Vagina (tissue), 2 donors: ENCODE data around the gene PTPRN2. TPM values are rescaled to one million over a fixed set of nuclear protein-coding genes. Genes with fewer than 3 reads are reported as not detected.

Source experiments
- DNase-seq, 2 donors: peaks; one replicate each; pipeline ENCODE4 v3.0.0-alpha.2; 2017; ENCODE audit errors: extremely low spot score in 2 of 2
- H3K27ac ChIP-seq: fragments of 200-600 bp; sonication (generic); one replicate; pipeline ENCODE4 v1.5.1; 2019
- H3K27me3 ChIP-seq: fragments of 200-600 bp; sonication (generic); one replicate; pipeline ENCODE4 v1.5.1; 2019
- H3K36me3 ChIP-seq, 2 donors: fragments of 200-600 bp; sonication (generic); one replicate each; pipeline ENCODE4 v1.5.1; 2017 to 2019
- H3K4me1 ChIP-seq: fragments of 200-600 bp; sonication (generic); one replicate; pipeline ENCODE4 v1.5.1; 2019
- H3K4me3 ChIP-seq, 2 donors: fragments of 200-600 bp; sonication (generic); 1 replicate in 1 of 2; 2 replicates in 1 of 2; pipeline ENCODE4 v1.5.1; 2016 to 2019
- H3K9me3 ChIP-seq: fragments of 200-600 bp; sonication (generic); one replicate; pipeline ENCODE4 v1.5.1; 2019
- POLR2A ChIP-seq, 2 donors: fragments of 450-650 bp; IDR thresholded peaks; one replicate each; pipeline ENCODE4 v1.6.1; 2017; ENCODE audit warnings: antibody characterized with exemption in 2 of 2, mild to moderate bottlenecking in 2 of 2, moderate library complexity in 2 of 2
- POLR2AphosphoS5 ChIP-seq, 2 donors: sonication (generic); formaldehyde crosslinking; IDR thresholded peaks; one replicate each; pipeline ENCODE4 v1.9.0; 2017; ENCODE audit warnings: antibody characterized with exemption in 2 of 2, mild to moderate bottlenecking in 2 of 2, low read depth in 1 of 2; ENCODE audit not compliant: insufficient read depth in 1 of 2
- intact Hi-C: fragments of 100-400 bp; cut with DNase I; formaldehyde crosslinking; loops from one replicate; pipeline ENCODE4 v1.15.1; 2023
- total RNA-seq: library from RNA; depleted of rRNA; stranded (reverse); fragments of >200 nt; gene quantifications from one replicate; pipeline ENCODE4 v1.2.3, GENCODE V29; 2016
- TF ChIP-seq, protein P1 (sequence below), 3 experiments: fragments of 450-650 bp in 2 of 3; fragments of 200-600 bp in 1 of 3; sonication (generic) in 1 of 3; IDR thresholded peaks; one replicate each; pipeline ENCODE4 v1.5.1; 2017 to 2019; ENCODE audit warnings: antibody characterized with exemption in 3 of 3, mild to moderate bottlenecking in 2 of 3, moderate library complexity in 2 of 3

Gene PTPRN2
- total RNA-seq, 1 donor from 2014 or later = 7.4 TPM

DNA sequence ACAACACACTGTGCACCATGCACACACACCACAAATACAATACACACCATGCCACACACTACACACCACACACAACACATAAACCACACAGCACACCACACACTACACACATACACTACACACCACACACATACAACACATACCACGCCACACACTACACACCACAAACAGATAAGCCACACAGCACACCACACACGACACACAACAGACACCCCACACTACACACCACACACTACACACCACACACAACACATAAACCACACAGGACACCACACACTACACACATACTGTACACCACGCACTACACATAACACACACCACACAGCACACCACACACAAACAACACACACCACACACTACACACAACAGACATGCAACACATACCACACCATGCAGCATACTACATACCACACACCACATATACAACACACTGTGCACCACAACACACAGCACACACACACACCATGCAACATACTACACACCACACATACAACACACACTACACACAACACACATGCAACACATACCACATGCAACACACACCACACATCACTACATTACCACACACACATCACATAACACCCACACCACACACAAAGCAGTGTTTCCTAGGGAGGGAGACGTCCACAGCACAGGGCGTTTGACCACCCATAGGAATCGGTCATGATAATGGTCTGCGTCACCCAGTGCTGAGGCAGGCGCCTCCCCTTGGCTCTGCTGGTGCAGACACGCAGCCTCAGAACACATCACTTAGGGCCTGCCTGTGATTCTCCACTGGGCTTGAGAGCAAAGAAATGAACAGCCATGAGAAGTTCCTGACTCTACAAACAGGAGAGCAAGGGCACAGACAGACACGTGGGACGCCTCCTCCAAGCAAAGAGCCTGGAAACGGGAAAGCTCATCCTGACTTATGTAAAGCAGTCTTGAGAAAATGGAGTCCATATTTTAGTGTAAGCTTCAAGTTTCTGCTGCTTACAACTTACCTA, 458.3 kb downstream of the PTPRN2 start:
- intact Hi-C loops = no loop called here
- Histone ChIP-seq H3K4me3 (no peak overlapping the region), H3K27ac (no peak overlapping the region), H3K36me3 (no peaks in the 10 kb centered on the region), H3K4me1 (no peaks in the 10 kb centered on the region), H3K27me3 (no peaks in the 10 kb centered on the region), H3K9me3 (no peaks in the 10 kb centered on the region)
- TF ChIP-seq POLR2AphosphoS5 (IDR thresholded peaks at IDR 0.05; ENCODE audit: insufficient read depth in 1 of 2, low read depth in 1 of 2) (no peak), POLR2A (IDR thresholded peaks at IDR 0.05) (no peak)
- TF ChIP-seq, protein P1, sequence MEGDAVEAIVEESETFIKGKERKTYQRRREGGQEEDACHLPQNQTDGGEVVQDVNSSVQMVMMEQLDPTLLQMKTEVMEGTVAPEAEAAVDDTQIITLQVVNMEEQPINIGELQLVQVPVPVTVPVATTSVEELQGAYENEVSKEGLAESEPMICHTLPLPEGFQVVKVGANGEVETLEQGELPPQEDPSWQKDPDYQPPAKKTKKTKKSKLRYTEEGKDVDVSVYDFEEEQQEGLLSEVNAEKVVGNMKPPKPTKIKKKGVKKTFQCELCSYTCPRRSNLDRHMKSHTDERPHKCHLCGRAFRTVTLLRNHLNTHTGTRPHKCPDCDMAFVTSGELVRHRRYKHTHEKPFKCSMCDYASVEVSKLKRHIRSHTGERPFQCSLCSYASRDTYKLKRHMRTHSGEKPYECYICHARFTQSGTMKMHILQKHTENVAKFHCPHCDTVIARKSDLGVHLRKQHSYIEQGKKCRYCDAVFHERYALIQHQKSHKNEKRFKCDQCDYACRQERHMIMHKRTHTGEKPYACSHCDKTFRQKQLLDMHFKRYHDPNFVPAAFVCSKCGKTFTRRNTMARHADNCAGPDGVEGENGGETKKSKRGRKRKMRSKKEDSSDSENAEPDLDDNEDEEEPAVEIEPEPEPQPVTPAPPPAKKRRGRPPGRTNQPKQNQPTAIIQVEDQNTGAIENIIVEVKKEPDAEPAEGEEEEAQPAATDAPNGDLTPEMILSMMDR (IDR thresholded peaks at IDR 0.05) = no peak
- DNase-seq = no peak

DNA sequence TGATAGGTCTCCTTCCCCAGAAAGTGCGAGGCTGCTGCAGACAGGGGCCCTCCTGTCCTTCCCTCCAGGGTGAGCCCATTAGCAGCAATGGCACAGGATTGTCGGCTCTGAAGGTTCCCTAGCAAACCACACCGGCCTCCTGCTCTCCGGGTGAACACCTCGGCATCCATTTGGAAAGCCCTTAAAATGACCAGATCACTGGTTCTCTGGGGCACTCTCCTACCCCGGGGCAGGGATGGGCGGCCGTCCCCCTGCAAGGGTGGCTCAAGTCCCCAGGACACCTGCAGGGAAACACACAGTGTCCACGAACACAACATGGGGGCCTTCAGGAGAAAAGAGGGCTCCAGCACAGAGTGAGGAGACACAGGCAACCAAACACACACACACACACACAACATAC, 459.1 kb downstream of the PTPRN2 start:
- Histone ChIP-seq H3K27me3 (no peaks in the 10 kb centered on the region), H3K36me3 (no peaks in the 10 kb centered on the region), H3K4me1 (no peaks in the 10 kb centered on the region), H3K4me3 (no peak overlapping the region), H3K27ac (no peak overlapping the region), H3K9me3 (no peaks in the 10 kb centered on the region)
- DNase-seq = no peak
- intact Hi-C loops = no loop called here
- no peak for TF ChIP-seq POLR2A (IDR thresholded peaks at IDR 0.05)
- no peak for TF ChIP-seq POLR2AphosphoS5 (IDR thresholded peaks at IDR 0.05; ENCODE audit: insufficient read depth in 1 of 2, low read depth in 1 of 2)
- TF ChIP-seq, protein P1 (IDR thresholded peaks at IDR 0.05) = no peak

DNA sequence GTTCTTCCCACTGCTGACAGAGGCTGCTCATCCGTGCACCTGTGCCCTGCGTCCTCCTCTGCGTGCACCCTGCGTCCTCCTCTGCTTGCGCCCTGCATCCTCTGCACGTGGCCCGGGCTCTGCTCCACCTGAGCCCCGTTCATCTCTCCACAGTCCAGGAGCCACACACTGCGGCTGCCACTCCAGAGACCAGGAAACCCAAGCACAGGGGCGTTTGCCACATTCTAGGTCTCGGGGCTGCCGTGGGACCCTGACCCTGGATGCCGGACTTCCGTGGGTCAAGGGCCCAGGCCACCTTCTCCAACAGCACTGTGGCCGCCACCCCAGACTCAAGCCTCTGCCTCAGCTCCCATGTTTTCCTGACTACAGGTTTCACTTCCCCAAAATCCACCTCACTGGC, 460.4 kb downstream of the PTPRN2 start:
- Histone ChIP-seq H3K9me3 (no peaks in the 10 kb centered on the region), H3K27me3 (no peaks in the 10 kb centered on the region), H3K27ac (no peak overlapping the region), H3K36me3 (no peaks in the 10 kb centered on the region), H3K4me3 (no peak overlapping the region), H3K4me1 (no peaks in the 10 kb centered on the region)
- no peak for DNase-seq
- intact Hi-C loops = no loop called here
- TF ChIP-seq POLR2A (IDR thresholded peaks at IDR 0.05) (no peak), POLR2AphosphoS5 (IDR thresholded peaks at IDR 0.05; ENCODE audit: insufficient read depth in 1 of 2, low read depth in 1 of 2) (no peak)
- TF ChIP-seq, protein P1 (IDR thresholded peaks at IDR 0.05) = no peak

- intact Hi-C loops = no loop called here
- Histone ChIP-seq H3K9me3 (no peaks in the 10 kb centered on the region), H3K36me3 (no peaks in the 10 kb centered on the region), H3K27me3 (no peaks in the 10 kb centered on the region), H3K4me3 (no peak overlapping the region), H3K27ac (no peak overlapping the region), H3K4me1 (no peaks in the 10 kb centered on the region)
- TF ChIP-seq POLR2A (IDR thresholded peaks at IDR 0.05) = no peak
- TF ChIP-seq, protein P1 (IDR thresholded peaks at IDR 0.05) = no peak
- no peak for TF ChIP-seq POLR2AphosphoS5 (IDR thresholded peaks at IDR 0.05; ENCODE audit: insufficient read depth in 1 of 2, low read depth in 1 of 2)
- no peak for DNase-seq
Observed at GRCh38 chr7:158126661-158127060, 461.0 kb downstream of the PTPRN2 start.

DNA sequence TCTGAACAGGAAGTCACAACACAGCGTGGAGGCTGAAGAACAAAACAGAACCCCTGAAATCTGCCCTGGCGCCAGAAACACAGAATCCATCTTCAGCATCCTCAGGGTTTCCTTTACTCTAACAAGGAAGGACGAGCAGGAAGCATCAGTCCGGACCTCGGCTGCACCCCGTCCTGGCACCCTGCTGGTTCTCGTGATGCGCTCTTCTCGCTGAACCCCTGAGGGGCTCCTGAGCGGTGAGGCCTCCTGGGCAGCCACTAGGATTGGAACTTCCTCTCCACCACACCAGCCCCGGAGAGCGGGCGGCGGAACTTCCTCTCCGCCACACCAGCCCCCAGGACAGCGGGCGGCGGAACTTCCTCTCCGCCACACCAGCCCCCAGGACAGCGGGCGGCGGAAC, 461.9 kb downstream of the PTPRN2 start:
- no peak for DNase-seq
- H3K27me3 ChIP-seq = no peaks in the 10 kb centered on the region
- TF ChIP-seq, protein P1 (IDR thresholded peaks at IDR 0.05) = no peak
- TF ChIP-seq POLR2AphosphoS5 (IDR thresholded peaks at IDR 0.05; ENCODE audit: insufficient read depth in 1 of 2, low read depth in 1 of 2) (no peak), POLR2A (IDR thresholded peaks at IDR 0.05) (no peak)

More for the DNA sequence above, 461.9 kb downstream of the PTPRN2 start:
- intact Hi-C loops = no loop called here
- H3K9me3 ChIP-seq = no peaks in the 10 kb centered on the region
- H3K4me3 ChIP-seq = no peak overlapping the region
- H3K27ac ChIP-seq = no peak overlapping the region
- H3K36me3 ChIP-seq = no peaks in the 10 kb centered on the region
- no peaks in the 10 kb centered on the region for H3K4me1 ChIP-seq
